K562 (cell line): Measurements from ENCODE around the gene FAM114A1. TPM values are rescaled to one million over a fixed set of nuclear protein-coding genes. Genes with fewer than 3 reads are reported as not detected.
"Not testable (repeated sequence)": the region's sequence is repeated elsewhere in the genome, so short reads cannot be mapped to it uniquely, and the experiment has no call there.

Source experiments
- ATAC-seq: fragments of 200-7000 bp; cut with Tn5 transposase; 3 replicates; pipeline ENCODE4 v1.9.1; 2020; ENCODE audit warnings: moderate library complexity
- BruUV-seq: library from RNA; stranded (reverse); fragments of 400-500 nt; replicated peaks from 2 replicates; lab custom pipeline; 2021; lab: Mats Ljungman, UMichigan
- CTCF ChIA-PET: fragments of 300-600 bp; formaldehyde crosslinking; extraction: SDS; loops from one replicate; lab custom pipeline; 2021; ENCODE audit warnings: low intra/inter-chr PET ratio; lab: Yijun Ruan, JAX
- POLR2A ChIA-PET: fragments of 300-600, 350-650 bp; sonication (Branson Sonifier 250); formaldehyde crosslinking; extraction: SDS; loops from one replicate; lab custom pipeline; 2021; ENCODE audit warnings: antibody characterized with exemption, inconsistent platforms; lab: Yijun Ruan, JAX
- DNase-seq, 4 experiments: peaks; one replicate each; pipeline versions ENCODE4 v3.0.0 to v3.0.0-alpha.2; 2011 to 2018; ENCODE audit warnings: low spot score in 3 of 4, mixed read lengths in 3 of 4; ENCODE audit errors: extremely low read depth in 1 of 4
- FAIRE-seq: peaks from 2 replicates; lab custom pipeline; 2011; peaks lifted over from hg19 to GRCh38; lab: Jason Lieb, UNC
- H2AFZ ChIP-seq: 2 replicates; pipeline ENCODE4 v1.6.0; 2011; ENCODE audit warnings: low read depth, low read length, control low read depth, inconsistent platforms
- H3K27ac ChIP-seq: fragments of 200-600 bp; 3 replicates; pipeline ENCODE4 v1.8.0; 2011; ENCODE audit warnings: low read depth, mild to moderate bottlenecking, control low read depth, inconsistent platforms, low read length, moderate library complexity, mixed read lengths; ENCODE audit errors: extremely low read depth
- H3K27me3 ChIP-seq, 2 experiments: fragments of 300-600 bp in 1 of 2; 2 replicates in 1 of 2; 3 replicates in 1 of 2; pipeline versions ENCODE4 v1.6.0 to v1.8.0; 2011; ENCODE audit warnings: inconsistent platforms in 2 of 2, low read length in 2 of 2, mild to moderate bottlenecking in 1 of 2, mixed read lengths in 1 of 2, moderate library complexity in 1 of 2; ENCODE audit not compliant: control insufficient read depth in 2 of 2, insufficient read depth in 2 of 2
- H3K36me3 ChIP-seq: fragments of 300-600 bp; 3 replicates; pipeline ENCODE4 v1.8.0; 2011; ENCODE audit warnings: mild to moderate bottlenecking, low read length, inconsistent platforms; ENCODE audit not compliant: control insufficient read depth, insufficient read depth
- H3K4me1 ChIP-seq, 2 experiments: fragments of 200-600 bp in 1 of 2; replicated peaks in 1 of 2; 2 replicates in 1 of 2; 3 replicates in 1 of 2; pipeline versions ENCODE4 v1.5.1 to v1.8.0; 2011; ENCODE audit warnings: inconsistent platforms in 2 of 2, low read length in 2 of 2, mild to moderate bottlenecking in 1 of 2, mixed read lengths in 1 of 2, moderate library complexity in 1 of 2; ENCODE audit not compliant: control insufficient read depth in 2 of 2, insufficient read depth in 2 of 2
- H3K4me2 ChIP-seq: 2 replicates; pipeline ENCODE4 v1.6.1; 2011; ENCODE audit warnings: low read length, control low read depth, inconsistent platforms, mixed read lengths; ENCODE audit not compliant: insufficient read depth
- H3K4me3 ChIP-seq: fragments of 200-600 bp; sonication (generic), shearing (Covaris generic); 2 replicates; pipeline ENCODE4 v1.5.1; 2016; ENCODE audit warnings: control low read depth, inconsistent platforms
- H3K79me2 ChIP-seq: fragments of 200-600 bp; 3 replicates; pipeline ENCODE4 v1.8.0; 2011; ENCODE audit warnings: low read length, inconsistent platforms; ENCODE audit not compliant: control insufficient read depth, insufficient read depth
- H3K9ac ChIP-seq, 2 experiments: 2 replicates each; pipeline versions ENCODE4 v1.6.0 to v1.6.1; 2011; ENCODE audit warnings: low read depth in 2 of 2, low read length in 2 of 2, control low read depth in 1 of 2, inconsistent platforms in 1 of 2, mild to moderate bottlenecking in 1 of 2, mixed read lengths in 1 of 2; ENCODE audit not compliant: insufficient read depth in 1 of 2
- H3K9me1 ChIP-seq: one replicate; pipeline ENCODE4 v1.6.0; 2011; ENCODE audit warnings: inconsistent platforms, mild to moderate bottlenecking, low read length, moderate library complexity; ENCODE audit not compliant: control insufficient read depth, insufficient read depth
- H3K9me3 ChIP-seq: replicated peaks from 2 replicates; pipeline ENCODE4 v1.5.1; 2011; ENCODE audit warnings: low read depth, low read length, inconsistent platforms; ENCODE audit not compliant: control insufficient read depth, insufficient read depth
- H4K20me1 ChIP-seq: replicated peaks from 2 replicates; pipeline ENCODE4 v1.6.1; 2011; ENCODE audit warnings: low read length, inconsistent platforms, mixed read lengths; ENCODE audit not compliant: control insufficient read depth, insufficient read depth
- ARID1B ChIP-seq: fragments of 450-650 bp; IDR thresholded peaks from 2 replicates; pipeline ENCODE4 v1.6.1; 2016; ENCODE audit warnings: antibody characterized with exemption, mild to moderate bottlenecking, inconsistent platforms
- ATF3 ChIP-seq, 2 experiments: fragments of 450-650 bp in 1 of 2; sonication (generic) in 1 of 2; formaldehyde crosslinking in 1 of 2; IDR thresholded peaks in 1 of 2; conservative IDR thresholded peaks in 1 of 2; 2 replicates each; pipeline versions ENCODE4 v1.6.1 to v1.8.1; 2016 to 2023; ENCODE audit warnings: mild to moderate bottlenecking in 2 of 2, moderate library complexity in 2 of 2, inconsistent platforms in 1 of 2, missing genetic modification reagents in 1 of 2
- CHD4 ChIP-seq: fragments of 200-600 bp; sonication (generic); IDR thresholded peaks from 3 replicates; pipeline ENCODE4 v1.6.1; 2012; ENCODE audit warnings: low read depth, mild to moderate bottlenecking, mixed read lengths, low read length, inconsistent platforms; ENCODE audit not compliant: insufficient read depth, insufficient replicate concordance, poor library complexity, severe bottlenecking
- DPF2 ChIP-seq: fragments of 450-650 bp; IDR thresholded peaks from 2 replicates; pipeline ENCODE4 v1.6.1; 2016
- FOSL1 ChIP-seq: fragments of 200-800 bp; sonication (Bioruptor generic); conservative IDR thresholded peaks from 2 replicates; pipeline ENCODE4 v1.6.1; 2016; ENCODE audit warnings: missing genetic modification characterization, missing compliant biosample characterization
- GABPB1 ChIP-seq: sonication (generic); formaldehyde crosslinking; IDR thresholded peaks from 2 replicates; pipeline ENCODE4 v1.8.0; 2022; ENCODE audit warnings: mild to moderate bottlenecking, missing genetic modification reagents
- JUND ChIP-seq, 2 experiments: IDR thresholded peaks; 2 replicates in 1 of 2; 3 replicates in 1 of 2; pipeline ENCODE4 v1.6.1; 2011; ENCODE audit warnings: borderline replicate concordance in 2 of 2, low read depth in 2 of 2, low read length in 2 of 2, improper control_type of control experiment in 1 of 2, missing biosample characterization in 1 of 2, missing genetic modification characterization in 1 of 2, missing genetic modification reagents in 1 of 2
- KLF1 ChIP-seq: fragments of 450-650 bp; IDR thresholded peaks from 2 replicates; pipeline ENCODE4 v1.6.1; 2016; ENCODE audit warnings: missing genetic modification characterization, missing compliant biosample characterization
- NR4A1 ChIP-seq, 2 experiments: fragments of 250-450 bp in 1 of 2; fragments of 450-650 bp in 1 of 2; sonication (Bioruptor Pico) in 1 of 2; IDR thresholded peaks; 2 replicates each; pipeline versions ENCODE4 v1.4.0 to v1.6.1; 2016 to 2020; ENCODE audit warnings: mild to moderate bottlenecking in 2 of 2, missing compliant biosample characterization in 1 of 2, missing genetic modification characterization in 1 of 2, moderate library complexity in 1 of 2
- SMARCE1 ChIP-seq: fragments of 450-650 bp; IDR thresholded peaks from 2 replicates; pipeline ENCODE4 v1.7.1; 2016; ENCODE audit warnings: mild to moderate bottlenecking
- SPI1 ChIP-seq: IDR thresholded peaks from 2 replicates; pipeline ENCODE4 v1.6.1; 2011; ENCODE audit warnings: low read depth, low read length, control low read depth, borderline replicate concordance
- WGBS: fragments of 100-300 bp; shearing (Covaris generic); methylation state at CpG from one replicate; pipeline ENCODE4 v1.1.6; 2016; ENCODE audit warnings: low coverage, mixed read lengths; ENCODE audit not compliant: insufficient coverage; ENCODE audit errors: missing lambda C conversion rate; 5-methylcytosine and 5-hydroxymethylcytosine counted together
- in situ Hi-C: fragments of 300-500 bp; cut with MboI; formaldehyde crosslinking; loops from 4 replicates; pipeline ENCODE4 v1.15.0; 2018; ENCODE audit warnings: inconsistent platforms, mixed read lengths
- intact Hi-C: fragments of 100-400 bp; cut with micrococcal nuclease; formaldehyde crosslinking; loops from 2 replicates; pipeline ENCODE4 v1.14.2; 2022
- polyA plus RNA-seq, 8 experiments: library from polyadenylated mRNA; depleted of rRNA in 4 of 8; stranded (reverse) in 5 of 8; unstranded in 3 of 8; fragments of >200 nt; fragmentation: Nextera tagmentation in 2 of 8; fragmentation: Illumina TruSeq in 1 of 8; extraction: Ambion mirVana in 2 of 8; extraction: Trizol in 1 of 8; gene quantifications; 2 replicates each; pipeline versions ENCODE4 v1.2.1 to v1.2.3, GENCODE V29; 2011 to 2014; ENCODE audit warnings: inconsistent platforms in 1 of 8, missing spikeins in 1 of 8
- total RNA-seq, 7 experiments: library from RNA; depleted of rRNA in 6 of 7; stranded (reverse); fragments of >200 nt in 6 of 7; fragmentation: Illumina TruSeq in 2 of 7; extraction: Trizol in 2 of 7; gene quantifications; 2 replicates each; pipeline versions ENCODE4 v1.2.1 to v1.2.3, GENCODE V29; 2011 to 2021; ENCODE audit warnings: low replicate concordance in 1 of 7

The FAM114A1 gene
- total and polyA plus RNA-seq, 9 of the 15 experiments (the other 6 are each of a cell fraction or from before 2014, with no cell fraction given) = 1.8 to 12.0 (median 4.3) TPM

GRCh38 chr4:38987491-38987890, 119.9 kb downstream of the FAM114A1 start:
- H3K4me2 ChIP-seq = no peak overlapping the region
- TF ChIP-seq CHD4 = no peak
- no peak for TF ChIP-seq KLF1 (tag)
- no peak for TF ChIP-seq NR4A1 (CRISPR knock-in tag; IDR thresholded peaks at IDR 0.05)
- TF ChIP-seq NR4A1 (tag; IDR thresholded peaks at IDR 0.05) = no peak
- BruUV-seq = no TSS peak
- H3K79me2 ChIP-seq = no peaks in the 10 kb centered on the region
- no peak for FAIRE-seq
- no peak overlapping the region for H3K27ac ChIP-seq
- no peak overlapping the region for H2AFZ ChIP-seq
- no peak for ATAC-seq
- no peaks in the 10 kb centered on the region for H3K4me1 ChIP-seq
- ChIA-PET POLR2A (interaction anchor here (0.5 to 0.7 kb wide), 2 partner anchors 86 to 753 kb away, joined by 3 to 6 read pairs; no protein-coding TSS in a partner anchor), CTCF (no interaction called here)
- H3K36me3 ChIP-seq = peaks cover 3% of the 10 kb centered on the region; the same call in 1 of the 3 replicates
- H3K9ac ChIP-seq = no peak overlapping the region
- no peak for DNase-seq
- no peaks in the 10 kb centered on the region for H3K9me3 ChIP-seq
- intact Hi-C loops (no loop called here), in situ Hi-C loops (no loop called here)
- H4K20me1 ChIP-seq = no peaks in the 10 kb centered on the region
- H3K27me3 ChIP-seq = no peaks in the 10 kb centered on the region
- H3K4me3 ChIP-seq = no peak overlapping the region
- no peaks in the 10 kb centered on the region for H3K9me1 ChIP-seq

GRCh38 chr4:38988353-38988752, 120.7 kb downstream of the FAM114A1 start:
- H3K9me1 ChIP-seq; H3K27me3 ChIP-seq; H3K79me2 ChIP-seq; H3K27ac ChIP-seq; BruUV-seq; H3K4me1 ChIP-seq; H3K9ac ChIP-seq; H3K4me3 ChIP-seq; H4K20me1 ChIP-seq; H3K4me2 ChIP-seq; in situ Hi-C loops; CTCF ChIA-PET; H3K36me3 ChIP-seq; intact Hi-C loops; H3K9me3 ChIP-seq; TF ChIP-seq JUND (tag; IDR thresholded peaks at IDR 0.05; ENCODE audit: borderline replicate concordance, low read depth, low read length); ATF3 (CRISPR knock-in tag; conservative IDR thresholded peaks at IDR 0.05): not testable (repeated sequence)
- WGBS = 54% methylated on average over 9 of the region's 9 CpGs
- DNase-seq (peak in 2 of 4 experiments; percentile 15 to 32), ATAC-seq (peak; percentile 73), FAIRE-seq (peak; percentile 44)
- H2AFZ ChIP-seq = peak overlapping the region; percentile 56
- POLR2A ChIA-PET = interaction anchor here (1.1 kb wide), 1 partner anchor 9 kb away, joined by 3 read pairs; no protein-coding TSS in a partner anchor
- peak; percentile 47; the same call in 1 of the 2 replicates for TF ChIP-seq FOSL1 (tag)
- TF ChIP-seq JUND (IDR thresholded peaks at IDR 0.05; ENCODE audit: borderline replicate concordance, low read depth, low read length) = peak; percentile 48; the same call in 1 of the 2 replicates
- peak; percentile 56; the same call in 1 of the 2 replicates for TF ChIP-seq SMARCE1
- peak; percentile 72; the same call in 1 of the 2 replicates for TF ChIP-seq SPI1
- TF ChIP-seq ATF3 (IDR thresholded peaks at IDR 0.05) = peak; percentile 79
- peak; percentile 74 for TF ChIP-seq GABPB1 (CRISPR knock-in tag)
- TF ChIP-seq ARID1B = 0 out of 2 replicates have a peak, but pooled peaks have one; percentile 40
- peak; percentile 53 for TF ChIP-seq DPF2
